Measurements from ENCODE around the gene NCEH1. TPM values are rescaled to one million over a fixed set of nuclear protein-coding genes. Genes with fewer than 3 reads are reported as not detected.
"Not testable (repeated sequence)": the region's sequence is repeated elsewhere in the genome, so short reads cannot be mapped to it uniquely, and the experiment has no call there.

Gene NCEH1
- total RNA-seq = 1 to 10 TPM; 1.0 to 2.4 TPM
- total RNA-seq = 3.1 to 4.5 reads per million in 2 donors

GRCh38 chr3:172710664-172711453, at the start of gene NCEH1:
NCEH1 (minus strand) TSS chr3:172711067; CDS start chr3:172710984, 83 bp downstream.
- H3K9me3 ChIP-seq (ENCODE audit: control insufficient read depth, low read length, poor library complexity, severe bottlenecking) = no peaks in the 10 kb centered on the region
- ATAC-seq (peak; percentile 96), DNase-seq (peak; percentile 30 to 38 (median 34))
- Mint-ChIP-seq H3K27me3 (no peaks in the 10 kb centered on the region), H3K36me3 (ENCODE audit: low read depth) (peaks cover 2% of the 10 kb centered on the region), H3K27ac (peak within 1 kb of the TSS; percentile 90), H3K4me1 (peaks cover 13% of the 10 kb centered on the region), H3K4me3 (peak within 1 kb of the TSS; percentile 95)

GRCh38 chr3:172760416-172760815, 49.5 kb upstream of the NCEH1 start:
- not testable (repeated sequence) for DNase-seq; H3K9me3 ChIP-seq (ENCODE audit: control insufficient read depth, low read length, poor library complexity, severe bottlenecking); H3K27me3 Mint-ChIP-seq; H3K4me3 Mint-ChIP-seq; H3K4me1 Mint-ChIP-seq; ATAC-seq; H3K27ac Mint-ChIP-seq
- peaks cover 11% of the 10 kb centered on the region for H3K36me3 Mint-ChIP-seq (ENCODE audit: low read depth)

GRCh38 chr3:172753125-172753524, 42.3 kb upstream of the NCEH1 start:
- Mint-ChIP-seq H3K36me3 (ENCODE audit: low read depth) (peaks cover 7% of the 10 kb centered on the region), H3K27me3 (no peaks in the 10 kb centered on the region), H3K4me3 (no peak overlapping the region), H3K27ac (peak overlapping the region; percentile 92), H3K4me1 (peaks cover 27% of the 10 kb centered on the region)
- ATAC-seq (no peak), DNase-seq (no peak)
- no peaks in the 10 kb centered on the region for H3K9me3 ChIP-seq (ENCODE audit: control insufficient read depth, low read length, poor library complexity, severe bottlenecking)

GRCh38 chr3:172752651-172753050, 41.8 kb upstream of the NCEH1 start:
- peaks cover 7% of the 10 kb centered on the region for H3K36me3 Mint-ChIP-seq (ENCODE audit: low read depth)
- DNase-seq (no peak), ATAC-seq (no peak)
- H3K27ac Mint-ChIP-seq = peak overlapping the region; percentile 92
- H3K4me3 Mint-ChIP-seq = no peak overlapping the region
- peaks cover 27% of the 10 kb centered on the region for H3K4me1 Mint-ChIP-seq
- no peaks in the 10 kb centered on the region for H3K9me3 ChIP-seq (ENCODE audit: control insufficient read depth, low read length, poor library complexity, severe bottlenecking)
- no peaks in the 10 kb centered on the region for H3K27me3 Mint-ChIP-seq

GRCh38 chr3:172751175-172751704, 40.4 kb upstream of the NCEH1 start:
- no peak for DNase-seq
- H3K4me1 Mint-ChIP-seq = peaks cover 28% of the 10 kb centered on the region
- ATAC-seq = no peak
- peak overlapping the region; percentile 100 for H3K4me3 Mint-ChIP-seq
- peak overlapping the region; percentile 92 for H3K27ac Mint-ChIP-seq
- H3K36me3 Mint-ChIP-seq (ENCODE audit: low read depth) = peaks cover 7% of the 10 kb centered on the region
- H3K27me3 Mint-ChIP-seq = no peaks in the 10 kb centered on the region
- no peaks in the 10 kb centered on the region for H3K9me3 ChIP-seq (ENCODE audit: control insufficient read depth, low read length, poor library complexity, severe bottlenecking)

GRCh38 chr3:172750368-172751174, 39.7 kb upstream of the NCEH1 start, which contains the start of gene ECT2:
ECT2 (plus strand) TSS chr3:172750726; CDS start chr3:172754531, 3,805 bp downstream.
- peak within 1 kb of the TSS; percentile 100 for H3K4me3 Mint-ChIP-seq
- H3K27ac Mint-ChIP-seq = peak within 1 kb of the TSS; percentile 92
- H3K27me3 Mint-ChIP-seq = no peaks in the 10 kb centered on the region
- DNase-seq (peak; percentile 92 to 95 (median 94)), ATAC-seq (peak; percentile 98)
- H3K9me3 ChIP-seq (ENCODE audit: control insufficient read depth, low read length, poor library complexity, severe bottlenecking) = no peaks in the 10 kb centered on the region
- peaks cover 7% of the 10 kb centered on the region for H3K36me3 Mint-ChIP-seq (ENCODE audit: low read depth)
- peaks cover 31% of the 10 kb centered on the region for H3K4me1 Mint-ChIP-seq

- ATAC-seq (no peak), DNase-seq (no peak)
- peaks cover 29% of the 10 kb centered on the region for H3K4me1 Mint-ChIP-seq
- peaks cover 7% of the 10 kb centered on the region for H3K36me3 Mint-ChIP-seq (ENCODE audit: low read depth)
- peak overlapping the region; percentile 92 for H3K27ac Mint-ChIP-seq
- H3K9me3 ChIP-seq (ENCODE audit: control insufficient read depth, low read length, poor library complexity, severe bottlenecking) = no peaks in the 10 kb centered on the region
- no peaks in the 10 kb centered on the region for H3K27me3 Mint-ChIP-seq
- H3K4me3 Mint-ChIP-seq = peak overlapping the region; percentile 100
These were observed 39.2 kb upstream of the NCEH1 start for GRCh38 chr3:172750069-172750367.

- Mint-ChIP-seq H3K27ac (peak overlapping the region; percentile 92), H3K4me3 (no peak overlapping the region), H3K4me1 (peaks cover 27% of the 10 kb centered on the region), H3K27me3 (no peaks in the 10 kb centered on the region), H3K36me3 (ENCODE audit: low read depth) (peaks cover 7% of the 10 kb centered on the region)
- DNase-seq (no peak), ATAC-seq (no peak)
- H3K9me3 ChIP-seq (ENCODE audit: control insufficient read depth, low read length, poor library complexity, severe bottlenecking) = no peaks in the 10 kb centered on the region
These were observed 38.5 kb upstream of the NCEH1 start for GRCh38 chr3:172749230-172749965.

- H3K4me3 Mint-ChIP-seq = no peak overlapping the region
- ATAC-seq (no peak), DNase-seq (no peak)
- peaks cover 12% of the 10 kb centered on the region for H3K4me1 Mint-ChIP-seq
- no peaks in the 10 kb centered on the region for H3K27me3 Mint-ChIP-seq
- peaks cover 3% of the 10 kb centered on the region for H3K36me3 Mint-ChIP-seq (ENCODE audit: low read depth)
- H3K27ac Mint-ChIP-seq = peak overlapping the region; percentile 67
- H3K9me3 ChIP-seq (ENCODE audit: control insufficient read depth, low read length, poor library complexity, severe bottlenecking) = no peaks in the 10 kb centered on the region
These were observed 35.6 kb upstream of the NCEH1 start for GRCh38 chr3:172746475-172746874.

GRCh38 chr3:172739462-172739861, 28.6 kb upstream of the NCEH1 start:
- H3K27me3 Mint-ChIP-seq = peaks cover 6% of the 10 kb centered on the region
- peaks cover 6% of the 10 kb centered on the region for H3K36me3 Mint-ChIP-seq (ENCODE audit: low read depth)
- H3K9me3 ChIP-seq (ENCODE audit: control insufficient read depth, low read length, poor library complexity, severe bottlenecking) = no peaks in the 10 kb centered on the region
- H3K4me1 Mint-ChIP-seq = peaks cover 5% of the 10 kb centered on the region
- peak; percentile 49 for ATAC-seq
- H3K4me3 Mint-ChIP-seq = no peak overlapping the region
- no peak for DNase-seq
- no peak overlapping the region for H3K27ac Mint-ChIP-seq

GRCh38 chr3:172735014-172735413, 24.1 kb upstream of the NCEH1 start:
- DNase-seq (no peak), ATAC-seq (no peak)
- Mint-ChIP-seq H3K27me3 (peaks cover 3% of the 10 kb centered on the region), H3K36me3 (ENCODE audit: low read depth) (peaks cover 3% of the 10 kb centered on the region), H3K4me3 (no peak overlapping the region), H3K4me1 (peaks cover 5% of the 10 kb centered on the region), H3K27ac (no peak overlapping the region)
- no peaks in the 10 kb centered on the region for H3K9me3 ChIP-seq (ENCODE audit: control insufficient read depth, low read length, poor library complexity, severe bottlenecking)

GRCh38 chr3:172726380-172726779, 15.5 kb upstream of the NCEH1 start:
- no peaks in the 10 kb centered on the region for H3K4me1 Mint-ChIP-seq
- ATAC-seq = no peak
- H3K4me3 Mint-ChIP-seq = no peak overlapping the region
- peaks cover 11% of the 10 kb centered on the region for H3K27me3 Mint-ChIP-seq
- no peaks in the 10 kb centered on the region for H3K36me3 Mint-ChIP-seq (ENCODE audit: low read depth)
- no peaks in the 10 kb centered on the region for H3K9me3 ChIP-seq (ENCODE audit: control insufficient read depth, low read length, poor library complexity, severe bottlenecking)
- H3K27ac Mint-ChIP-seq = no peak overlapping the region
- DNase-seq = no peak

All from T-helper 17 cell (primary cell).